Endothelial cell (in vitro differentiated cells): ENCODE data around the gene HNRNPUL1. TPM values are rescaled to one million over a fixed set of nuclear protein-coding genes. Genes with fewer than 3 reads are reported as not detected.
A peak's percentile ranks its signal among the peaks of the same experiment; 100 is the strongest.

Experiments used
- DNase-seq: peaks from one replicate; pipeline ENCODE4 v3.0.0; 2021; ENCODE audit warnings: low spot score
- H3K27ac Mint-ChIP-seq: one replicate; pipeline ENCODE4 v1.8.0; 2021; ENCODE audit warnings: mixed read lengths, inconsistent platforms; ENCODE audit not compliant: unreplicated experiment
- H3K27me3 Mint-ChIP-seq: one replicate; pipeline ENCODE4 v1.8.0; 2021; ENCODE audit warnings: mild to moderate bottlenecking, moderate library complexity, mixed read lengths, inconsistent platforms; ENCODE audit not compliant: unreplicated experiment
- H3K36me3 Mint-ChIP-seq: one replicate; pipeline ENCODE4 v1.8.0; 2021; ENCODE audit warnings: mild to moderate bottlenecking, low read depth, mixed read lengths, inconsistent platforms; ENCODE audit not compliant: unreplicated experiment
- H3K4me1 Mint-ChIP-seq: one replicate; pipeline ENCODE4 v1.8.0; 2021; ENCODE audit warnings: mild to moderate bottlenecking, mixed read lengths, inconsistent platforms; ENCODE audit not compliant: unreplicated experiment
- H3K4me3 Mint-ChIP-seq: one replicate; pipeline ENCODE4 v1.8.0; 2021; ENCODE audit warnings: mild to moderate bottlenecking, mixed read lengths, inconsistent platforms; ENCODE audit not compliant: unreplicated experiment
- H3K9me3 Mint-ChIP-seq: one replicate; pipeline ENCODE4 v1.8.0; 2021; ENCODE audit warnings: mixed read lengths, inconsistent platforms; ENCODE audit not compliant: unreplicated experiment
- total RNA-seq: library from RNA; stranded (reverse); fragmentation: NEBNext Ultra II Directional; extraction: Animal tissue kit (Norgen Biotek cat#: 25700); gene quantifications from one replicate; pipeline ENCODE4 v1.2.1, GENCODE V29; 2021; ENCODE audit not compliant: unreplicated experiment
- TF ChIP-seq, protein P1 (sequence below): fragments of 200-600 bp; sonication (generic); IDR thresholded peaks from one replicate; pipeline ENCODE4 v1.5.0; 2021; ENCODE audit warnings: antibody characterized with exemption; ENCODE audit not compliant: unreplicated experiment

Gene HNRNPUL1
- total RNA-seq, 1 donor from 2014 or later: 259 TPM

DNA sequence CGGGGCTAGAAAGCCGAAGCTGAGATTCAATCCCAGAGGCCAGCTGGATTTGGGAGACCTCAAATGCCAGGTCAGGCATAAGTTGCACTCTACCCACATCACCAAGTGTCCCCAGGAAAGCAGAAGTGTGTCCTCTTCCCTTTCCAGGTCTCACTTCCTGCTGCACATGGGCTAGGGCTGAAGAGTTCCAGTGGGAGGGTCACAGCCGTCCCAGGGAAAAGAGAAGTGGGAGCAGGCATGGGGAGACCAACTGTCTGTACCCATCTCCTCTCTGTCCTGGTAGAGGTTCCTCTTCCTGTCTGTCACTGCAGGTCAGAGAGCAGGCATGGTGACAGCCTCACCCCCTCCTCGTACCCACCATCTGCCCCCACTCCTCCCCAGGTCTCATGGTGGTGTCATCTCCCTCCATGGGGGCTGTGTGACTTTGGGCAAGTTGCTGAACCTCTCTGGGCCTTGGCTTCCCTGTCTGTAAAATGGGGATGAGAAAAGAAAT lies 30.4 kb upstream of the HNRNPUL1 start:
- H3K27ac Mint-ChIP-seq: peak overlapping the region; percentile 72
- H3K27me3 Mint-ChIP-seq: peaks cover 6% of the 10 kb centered on the region
- H3K9me3 Mint-ChIP-seq: no peaks in the 10 kb centered on the region
- DNase-seq: no peak
- no peaks in the 10 kb centered on the region for H3K4me1 Mint-ChIP-seq
- TF ChIP-seq, protein P1, sequence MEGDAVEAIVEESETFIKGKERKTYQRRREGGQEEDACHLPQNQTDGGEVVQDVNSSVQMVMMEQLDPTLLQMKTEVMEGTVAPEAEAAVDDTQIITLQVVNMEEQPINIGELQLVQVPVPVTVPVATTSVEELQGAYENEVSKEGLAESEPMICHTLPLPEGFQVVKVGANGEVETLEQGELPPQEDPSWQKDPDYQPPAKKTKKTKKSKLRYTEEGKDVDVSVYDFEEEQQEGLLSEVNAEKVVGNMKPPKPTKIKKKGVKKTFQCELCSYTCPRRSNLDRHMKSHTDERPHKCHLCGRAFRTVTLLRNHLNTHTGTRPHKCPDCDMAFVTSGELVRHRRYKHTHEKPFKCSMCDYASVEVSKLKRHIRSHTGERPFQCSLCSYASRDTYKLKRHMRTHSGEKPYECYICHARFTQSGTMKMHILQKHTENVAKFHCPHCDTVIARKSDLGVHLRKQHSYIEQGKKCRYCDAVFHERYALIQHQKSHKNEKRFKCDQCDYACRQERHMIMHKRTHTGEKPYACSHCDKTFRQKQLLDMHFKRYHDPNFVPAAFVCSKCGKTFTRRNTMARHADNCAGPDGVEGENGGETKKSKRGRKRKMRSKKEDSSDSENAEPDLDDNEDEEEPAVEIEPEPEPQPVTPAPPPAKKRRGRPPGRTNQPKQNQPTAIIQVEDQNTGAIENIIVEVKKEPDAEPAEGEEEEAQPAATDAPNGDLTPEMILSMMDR: no peak
- H3K4me3 Mint-ChIP-seq: no peak overlapping the region
- peaks cover 3% of the 10 kb centered on the region for H3K36me3 Mint-ChIP-seq

DNA sequence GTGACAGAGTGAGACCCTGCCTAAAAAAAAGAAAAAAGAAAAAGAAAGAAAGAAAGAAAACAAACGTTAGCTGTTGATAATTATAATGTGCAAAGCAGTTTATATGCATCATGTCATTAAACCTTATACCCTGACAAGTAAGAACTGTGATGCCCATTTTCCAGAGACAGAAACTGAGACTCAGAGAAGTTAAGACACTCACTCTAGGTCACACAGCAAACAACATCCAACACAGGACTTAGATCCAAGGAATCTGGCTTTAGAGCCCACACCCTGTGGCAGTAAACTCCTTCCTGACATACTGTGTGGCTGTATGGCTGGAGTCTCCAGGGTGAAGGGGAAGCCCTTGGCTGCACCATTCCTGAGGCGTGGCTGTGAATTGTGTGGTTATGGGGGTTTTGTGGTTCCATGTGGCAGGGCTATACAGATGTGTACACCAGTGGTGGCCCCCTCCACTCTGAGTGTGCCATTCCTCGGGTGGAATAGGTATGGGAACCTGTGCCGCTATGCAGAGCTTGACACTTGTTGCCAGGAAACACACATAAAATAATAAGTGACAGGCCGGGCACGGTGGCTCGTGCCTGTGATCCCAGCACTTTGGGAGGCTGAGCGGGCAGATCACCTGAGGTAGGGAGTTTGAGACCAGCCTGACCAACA lies 29.5 kb upstream of the HNRNPUL1 start:
- H3K9me3 Mint-ChIP-seq: no peaks in the 10 kb centered on the region
- H3K27me3 Mint-ChIP-seq: peaks cover 6% of the 10 kb centered on the region

DNA sequence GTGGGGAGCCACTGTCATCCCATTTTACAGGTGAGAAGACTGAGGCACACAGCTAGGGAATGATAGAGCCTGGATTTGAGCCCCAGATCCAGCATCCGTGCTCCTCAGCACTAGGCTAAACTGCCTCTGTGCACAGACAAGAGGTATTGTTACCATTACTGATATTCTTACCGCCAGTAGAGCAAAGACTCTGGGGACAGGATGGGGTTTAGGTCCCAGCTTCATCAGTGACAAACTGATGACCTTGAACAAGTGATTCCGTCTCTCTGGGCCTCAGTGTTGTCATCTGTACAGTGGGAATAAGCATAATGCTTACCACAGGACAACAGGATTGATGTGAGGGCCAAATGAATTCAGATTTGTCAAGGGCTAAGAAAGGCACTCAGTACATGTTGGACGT lies 28.7 kb upstream of the HNRNPUL1 start:
- Mint-ChIP-seq H3K27ac (no peak overlapping the region), H3K9me3 (no peaks in the 10 kb centered on the region), H3K36me3 (peaks cover 3% of the 10 kb centered on the region), H3K4me3 (no peak overlapping the region), H3K27me3 (peaks cover 6% of the 10 kb centered on the region), H3K4me1 (no peaks in the 10 kb centered on the region)
- TF ChIP-seq, protein P1: no peak
- DNase-seq: no peak

More for the DNA sequence above, 29.5 kb upstream of the HNRNPUL1 start:
- DNase-seq: no peak
- H3K4me3 Mint-ChIP-seq: no peak overlapping the region
- peaks cover 3% of the 10 kb centered on the region for H3K36me3 Mint-ChIP-seq
- H3K4me1 Mint-ChIP-seq: no peaks in the 10 kb centered on the region
- H3K27ac Mint-ChIP-seq: no peak overlapping the region
- TF ChIP-seq, protein P1: no peak

DNA sequence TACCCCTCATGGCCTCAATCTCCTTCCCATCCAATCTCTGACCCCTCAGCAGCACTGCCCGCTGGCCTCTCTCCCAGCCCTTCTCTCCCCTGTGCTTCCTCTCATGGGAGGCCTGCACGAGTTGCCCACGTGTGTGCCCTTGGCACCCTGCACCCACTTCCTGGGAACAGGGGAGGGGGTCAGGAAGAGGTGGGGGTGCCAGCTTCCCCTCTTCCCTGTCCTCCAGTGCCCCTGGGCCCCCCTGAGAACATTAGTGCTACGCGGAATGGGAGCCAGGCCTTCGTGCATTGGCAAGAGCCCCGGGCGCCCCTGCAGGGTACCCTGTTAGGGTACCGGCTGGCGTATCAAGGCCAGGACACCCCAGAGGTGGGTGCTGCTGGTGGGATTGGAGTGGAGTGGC lies 25.9 kb upstream of the HNRNPUL1 start:
- Mint-ChIP-seq H3K4me3 (no peak overlapping the region), H3K4me1 (no peaks in the 10 kb centered on the region), H3K27ac (no peak overlapping the region), H3K36me3 (no peaks in the 10 kb centered on the region), H3K9me3 (no peaks in the 10 kb centered on the region), H3K27me3 (peaks cover 3% of the 10 kb centered on the region)
- TF ChIP-seq, protein P1: no peak
- no peak for DNase-seq

GRCh38 chr19:41239363-41239762 lies 24.8 kb upstream of the HNRNPUL1 start:
- Mint-ChIP-seq H3K4me1 (no peaks in the 10 kb centered on the region), H3K27ac (no peak overlapping the region)
- TF ChIP-seq, protein P1: no peak

More at GRCh38 chr19:41239363-41239762, 24.8 kb upstream of the HNRNPUL1 start:
- H3K36me3 Mint-ChIP-seq: no peaks in the 10 kb centered on the region
- no peak overlapping the region for H3K4me3 Mint-ChIP-seq
- peaks cover 3% of the 10 kb centered on the region for H3K27me3 Mint-ChIP-seq
- H3K9me3 Mint-ChIP-seq: no peaks in the 10 kb centered on the region
- DNase-seq: no peak
